ENCODE measurements around the gene ARPC2.

Gene ARPC2

DNA sequence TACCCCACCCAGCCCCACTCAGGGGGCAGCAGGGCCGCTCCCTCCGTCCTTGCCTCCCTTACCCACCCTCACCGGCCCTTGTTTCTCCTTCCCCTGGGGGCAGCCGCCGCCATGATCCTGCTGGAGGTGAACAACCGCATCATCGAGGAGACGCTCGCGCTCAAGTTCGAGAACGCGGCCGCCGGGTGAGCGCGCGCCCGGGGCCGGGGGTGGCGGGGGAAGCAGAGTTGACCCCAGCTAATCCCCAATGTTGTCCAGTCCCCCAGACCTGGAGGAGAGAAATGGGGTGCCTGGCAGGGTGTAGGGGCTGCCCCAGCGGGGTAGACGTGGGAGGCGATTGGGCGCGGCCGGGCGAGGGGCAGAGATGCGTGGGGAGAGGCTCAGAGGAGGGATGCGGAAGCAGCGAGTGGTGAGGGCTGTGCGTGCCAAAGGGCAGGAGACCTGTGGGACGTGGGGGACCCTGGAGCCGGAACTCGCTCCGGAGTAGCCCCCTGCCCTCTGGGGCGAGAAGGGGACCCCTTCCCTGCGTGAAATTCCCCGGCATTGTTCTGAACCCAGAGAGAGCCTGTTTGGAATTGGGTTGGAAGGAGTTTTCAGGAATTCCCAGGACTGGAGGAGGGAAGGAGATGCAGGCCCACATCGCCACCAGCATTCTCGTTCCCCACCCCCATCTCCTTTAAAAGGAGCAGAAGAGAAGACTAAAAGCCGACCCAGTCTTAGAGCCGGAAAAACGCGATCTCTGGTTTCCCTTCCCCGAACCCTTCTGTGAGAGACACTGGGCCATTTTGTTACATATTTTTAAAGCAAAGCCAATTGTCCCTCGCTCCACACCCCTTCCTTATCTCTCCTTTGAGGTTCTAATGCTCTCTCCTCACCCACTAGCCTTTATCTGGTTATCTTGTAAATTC, 625 bp downstream of the ARPC2 start:
- peak; percentile 51 for DNase-seq

DNA sequence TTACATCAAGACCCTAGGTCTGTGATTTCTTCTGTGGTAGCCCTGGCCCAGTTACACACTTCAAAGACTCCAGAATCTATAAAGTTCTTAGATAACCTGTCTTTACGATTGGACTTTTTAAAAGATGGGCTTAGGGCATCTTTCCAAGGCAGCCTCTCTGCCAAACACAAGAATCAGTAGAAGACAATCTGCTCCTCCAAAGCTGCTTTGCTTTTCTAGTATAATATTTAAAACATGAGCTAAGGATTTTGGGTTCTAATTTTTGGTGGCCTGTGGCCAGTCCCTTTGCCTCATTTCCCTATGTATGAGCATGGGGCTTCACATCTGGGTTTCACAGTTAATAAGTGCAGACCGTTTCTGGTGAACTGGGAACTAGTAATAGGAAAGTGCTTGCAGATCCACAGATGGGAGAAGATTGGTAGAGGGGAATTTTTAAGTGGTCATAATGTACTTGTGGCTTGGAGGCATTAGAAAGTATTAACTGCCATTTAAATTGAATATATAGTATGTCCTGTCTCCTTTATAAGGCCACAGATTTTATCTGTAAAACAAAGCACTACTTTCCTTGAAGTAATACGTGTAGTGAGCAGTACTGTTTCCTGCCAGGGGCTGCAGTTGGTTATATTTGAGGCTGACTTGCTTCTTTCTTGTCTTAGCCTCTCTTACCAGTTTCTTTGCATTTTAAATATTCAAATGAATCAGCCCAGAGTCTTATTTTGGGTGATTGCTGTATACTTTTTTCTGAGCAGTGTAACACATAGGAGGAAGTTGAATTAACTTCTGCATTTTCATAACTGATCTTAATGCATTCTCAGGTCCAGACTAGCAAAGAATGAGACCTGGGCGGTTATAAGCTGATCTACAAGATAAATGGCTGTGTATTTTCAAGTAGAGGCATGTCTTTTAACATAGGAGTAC, 1.5 kb downstream of the ARPC2 start:
- DNase-seq = no peak

DNA sequence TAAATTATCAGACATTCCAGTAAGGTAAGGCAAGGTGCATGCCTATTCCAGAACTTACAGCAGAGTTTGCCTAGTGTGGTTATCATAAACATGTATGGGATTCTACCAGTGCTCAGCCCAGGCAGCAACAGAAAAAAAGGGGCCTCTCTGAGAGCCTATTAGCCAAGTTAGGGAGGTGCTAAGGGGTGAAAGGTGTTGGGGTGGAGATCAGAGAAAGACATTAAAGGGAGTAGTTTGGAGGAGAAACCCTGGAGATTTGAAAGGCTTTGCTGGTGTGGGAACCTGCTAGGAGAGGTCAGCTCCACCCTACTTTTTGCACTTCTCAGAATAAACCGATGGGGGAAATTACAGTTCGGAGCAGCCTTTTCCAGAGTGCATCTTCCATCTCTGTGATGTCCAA, 2.9 kb downstream of the ARPC2 start:
- no peak for DNase-seq

DNA sequence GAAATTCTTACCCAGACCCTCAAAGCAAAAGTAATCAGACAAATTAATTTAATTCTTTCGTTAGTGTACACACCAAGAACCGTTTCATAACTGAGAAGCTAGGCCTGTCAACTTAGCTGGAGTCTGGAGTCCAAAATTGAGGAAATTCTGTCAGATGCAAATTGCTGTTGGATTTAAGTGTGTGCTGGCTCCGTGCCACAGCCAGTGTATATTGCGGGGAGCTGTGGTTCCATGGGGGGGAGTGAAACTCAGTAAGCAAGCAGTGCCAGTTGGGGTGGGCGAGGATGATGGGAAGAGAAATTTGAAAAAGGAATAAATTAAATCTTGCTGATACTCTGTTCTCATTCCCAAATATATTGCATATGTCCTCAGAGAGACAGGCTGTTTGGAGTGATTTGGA, 4.0 kb downstream of the ARPC2 start:
- DNase-seq = no peak

DNA sequence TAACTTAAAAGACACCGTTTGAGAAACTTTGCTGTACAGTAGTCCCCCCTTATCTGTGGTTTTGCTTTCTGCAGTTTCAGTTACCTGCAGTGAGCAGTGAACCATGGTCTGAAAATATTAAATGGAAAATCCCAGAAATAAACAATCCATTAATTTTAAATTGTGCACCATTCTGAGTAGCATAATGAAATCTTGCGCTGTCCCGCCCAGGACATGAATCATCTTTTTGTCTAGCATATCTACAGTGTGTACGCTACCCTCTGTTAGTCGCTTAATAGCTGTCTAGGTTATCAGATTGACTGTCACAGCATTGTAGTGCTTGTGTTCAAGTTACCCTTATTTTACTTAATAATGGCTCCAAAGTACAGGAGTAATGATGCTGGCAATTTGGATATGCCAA, 6.1 kb downstream of the ARPC2 start:
- peak; percentile 24 for DNase-seq

DNA sequence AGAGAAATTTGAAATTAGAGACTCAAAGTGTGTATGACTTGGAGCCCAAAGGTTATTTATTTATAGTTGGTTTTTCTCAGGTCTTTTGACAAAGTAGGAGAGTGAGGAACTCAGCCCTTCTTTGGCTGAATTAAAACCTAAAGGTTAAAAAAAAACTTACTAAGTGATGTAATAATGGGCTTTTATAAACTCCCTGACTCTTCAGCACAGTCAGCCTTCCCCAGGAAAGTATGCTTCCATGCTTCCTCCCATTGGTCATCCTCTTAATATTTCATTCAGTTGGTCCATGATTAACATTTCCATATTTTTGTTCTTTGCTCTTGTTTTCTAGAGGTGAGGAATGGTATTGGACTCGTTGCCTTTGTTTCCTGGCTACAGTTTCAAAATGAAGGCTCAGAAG, 7.2 kb downstream of the ARPC2 start:
- no peak for DNase-seq

DNA sequence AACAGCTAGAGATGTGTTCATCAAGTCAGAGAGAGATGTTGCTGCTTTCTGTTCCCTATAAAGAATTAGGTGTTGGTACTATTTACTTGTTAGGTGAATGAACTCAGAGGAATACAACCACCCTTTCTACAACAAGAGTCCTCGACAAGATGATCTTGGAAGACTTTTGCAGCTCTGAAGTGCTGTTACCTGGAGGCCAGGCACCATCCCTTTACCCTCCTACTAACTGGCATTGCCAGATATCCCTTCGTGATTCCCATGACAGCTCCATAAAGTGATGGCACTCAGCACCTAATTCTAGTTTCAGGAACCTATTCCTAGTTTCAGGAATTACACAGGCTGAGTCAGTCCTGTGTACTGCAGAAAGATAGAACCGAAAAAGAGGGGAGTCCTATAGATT, 9.9 kb downstream of the ARPC2 start:
- no peak for DNase-seq

DNA sequence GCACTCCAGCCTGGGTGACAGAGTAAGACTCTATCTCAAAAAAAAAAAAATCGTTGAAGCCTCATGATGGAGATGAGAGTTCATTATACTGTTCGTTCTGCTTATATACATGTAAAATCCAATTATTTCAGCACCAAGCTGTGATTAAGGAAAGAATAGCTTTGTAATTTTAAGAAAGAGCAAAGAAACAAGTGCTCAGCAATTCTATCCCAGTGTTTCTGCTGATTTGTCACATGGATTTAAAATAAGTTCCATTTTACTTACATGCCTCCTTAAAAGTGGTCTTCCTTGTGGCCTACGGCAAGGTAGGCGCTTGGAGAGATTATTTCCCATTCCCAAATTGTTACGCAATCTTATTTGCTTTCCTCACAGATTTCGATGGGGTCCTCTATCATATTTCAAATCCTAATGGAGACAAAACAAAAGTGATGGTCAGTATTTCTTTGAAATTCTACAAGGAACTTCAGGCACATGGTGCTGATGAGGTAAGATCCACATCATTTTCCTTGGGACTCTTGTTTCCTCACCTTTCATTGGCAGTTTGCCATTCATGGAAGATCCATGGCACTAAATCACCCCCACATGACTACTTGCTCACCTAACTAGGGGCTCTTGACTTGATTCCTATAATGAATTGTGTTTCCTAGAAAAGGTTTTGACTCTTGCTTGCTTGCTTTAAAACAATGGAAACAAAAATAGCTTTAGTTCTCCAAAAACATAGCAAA, 11.5 kb downstream of the ARPC2 start:
- no peak for DNase-seq

DNA sequence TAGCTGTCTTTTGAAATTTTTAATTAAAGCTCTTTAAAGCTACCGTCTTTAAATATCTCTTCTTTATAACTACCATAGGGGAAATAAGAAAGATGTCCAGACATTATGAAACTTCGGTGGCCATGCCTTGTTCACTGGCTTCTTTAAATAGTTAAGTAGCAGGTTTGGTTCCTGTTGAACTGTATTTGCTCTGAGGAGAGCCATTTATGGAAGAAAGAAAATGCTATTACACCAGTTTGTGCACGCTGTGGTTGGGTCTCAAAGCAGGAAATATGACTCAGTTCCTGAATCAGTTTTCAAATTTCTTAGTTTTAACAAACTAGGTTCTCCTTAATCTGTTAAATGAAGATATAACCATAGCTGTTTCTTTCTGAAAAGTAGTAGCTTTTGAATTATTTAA, 12.2 kb downstream of the ARPC2 start:
- peak; percentile 38 for DNase-seq

DNA sequence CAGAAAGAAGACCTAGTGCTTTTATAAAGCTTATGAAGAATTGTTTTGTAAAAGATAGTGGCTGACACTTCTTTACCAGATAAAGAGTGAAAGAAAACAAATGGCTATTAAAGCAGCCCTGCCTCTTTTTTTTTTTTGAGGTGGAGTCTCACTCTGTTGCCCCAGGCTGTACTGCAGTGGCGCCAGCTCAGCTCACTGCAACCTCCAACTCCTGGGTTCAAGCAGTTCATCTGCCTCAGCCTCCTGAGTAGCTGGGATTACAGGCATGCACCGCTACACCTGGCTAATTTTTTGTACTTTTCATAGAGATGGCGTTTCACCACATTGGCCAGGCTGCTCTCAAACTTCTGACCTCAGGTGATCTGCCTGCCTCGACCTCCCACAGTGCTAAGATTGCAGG, 12.9 kb downstream of the ARPC2 start:
- DNase-seq = no peak

DNA sequence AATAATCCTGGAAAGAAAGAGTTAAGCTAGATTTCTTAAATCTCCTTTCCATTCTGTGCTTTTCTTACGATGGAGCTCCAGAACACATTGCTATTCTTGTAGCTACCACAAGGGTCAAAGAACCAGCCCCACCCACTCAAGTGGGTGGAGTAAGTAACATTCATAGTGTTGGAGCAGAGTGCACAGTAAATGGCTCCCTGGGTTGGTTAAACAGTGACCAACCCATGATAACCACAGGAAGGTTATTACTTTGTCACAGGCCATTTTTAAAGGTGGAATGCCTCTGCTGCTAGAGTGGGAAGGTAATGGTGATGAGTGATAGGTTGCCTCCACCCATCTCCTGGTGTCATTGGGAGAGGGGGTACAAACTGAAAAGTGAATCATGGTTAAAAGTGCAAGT, 13.9 kb downstream of the ARPC2 start:
- DNase-seq = no peak

DNA sequence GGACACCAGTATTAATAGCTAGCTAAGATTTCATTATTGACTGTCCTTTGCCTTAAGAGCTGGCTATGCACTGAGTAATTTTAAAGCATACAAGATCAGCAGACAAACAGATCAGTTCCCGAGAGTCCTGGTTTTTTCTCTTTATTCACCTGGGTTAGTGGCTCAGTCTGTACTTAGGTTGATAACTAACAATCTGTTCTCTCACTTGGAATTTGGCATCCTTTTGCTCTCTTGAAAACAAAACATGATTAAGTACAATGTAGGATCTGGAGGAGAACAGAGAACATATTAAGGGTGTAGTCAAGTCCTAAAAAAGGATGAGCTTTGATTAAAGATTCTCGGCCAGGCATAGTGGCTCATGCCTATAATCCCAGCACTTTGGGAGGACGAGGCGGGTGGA, 16.6 kb downstream of the ARPC2 start:
- DNase-seq = no peak

DNA sequence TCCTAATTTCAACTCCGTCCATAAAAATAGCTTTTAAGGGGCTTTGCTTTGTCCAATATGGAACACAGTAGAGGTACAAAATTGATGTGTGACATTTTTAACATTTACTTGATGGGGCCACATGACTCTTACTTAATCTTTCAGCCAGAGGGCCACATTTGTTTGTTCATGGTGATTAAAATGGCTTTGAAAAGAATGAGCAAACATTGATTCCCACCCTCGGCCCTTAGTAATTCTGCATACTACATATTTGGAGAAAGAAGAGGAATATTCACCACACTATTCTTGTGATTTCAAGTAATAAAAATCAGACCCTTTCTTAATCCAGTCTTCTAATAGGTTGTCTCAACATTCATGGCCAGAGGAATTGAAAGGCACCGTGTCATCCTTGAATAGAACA, 17.5 kb downstream of the ARPC2 start:
- no peak for DNase-seq

DNA sequence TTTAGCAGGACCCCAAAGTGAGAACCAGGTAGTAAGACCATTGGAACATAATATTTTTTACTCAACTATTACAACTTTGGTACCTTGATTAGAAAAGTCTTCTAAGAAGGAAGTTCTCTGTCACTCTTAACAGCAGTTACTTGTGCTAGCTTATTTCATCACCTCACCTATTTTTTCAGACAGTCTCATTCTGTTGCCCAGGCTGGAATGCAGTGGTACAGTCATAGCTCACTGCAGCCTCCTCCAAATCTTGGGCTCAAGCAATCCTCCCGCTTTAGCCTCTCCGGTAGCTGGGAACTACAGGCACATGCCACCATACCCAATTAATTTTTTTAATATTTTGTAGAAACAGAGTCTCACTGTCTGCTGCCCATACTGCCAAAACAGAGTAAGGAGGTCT, 18.0 kb downstream of the ARPC2 start:
- DNase-seq = no peak

DNA sequence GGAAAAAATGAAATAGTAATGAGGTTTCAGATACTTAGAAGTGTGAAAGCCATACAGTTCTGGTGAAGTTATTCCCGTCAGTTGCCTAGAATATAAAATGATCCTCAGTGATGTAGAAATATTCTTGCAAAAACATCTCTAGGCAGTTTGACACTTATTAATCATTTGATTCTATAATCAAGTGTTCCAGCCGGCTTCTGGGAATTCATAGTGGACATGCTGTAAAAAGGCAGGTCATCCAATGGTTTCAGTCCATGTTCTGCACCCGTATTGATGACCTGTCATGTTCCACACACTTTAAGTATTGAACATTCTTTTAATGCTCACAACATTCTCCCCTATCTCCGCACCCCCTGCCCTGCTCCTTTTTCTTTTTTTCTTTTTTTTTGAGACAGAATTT, 19.8 kb downstream of the ARPC2 start:
- no peak for DNase-seq

DNA sequence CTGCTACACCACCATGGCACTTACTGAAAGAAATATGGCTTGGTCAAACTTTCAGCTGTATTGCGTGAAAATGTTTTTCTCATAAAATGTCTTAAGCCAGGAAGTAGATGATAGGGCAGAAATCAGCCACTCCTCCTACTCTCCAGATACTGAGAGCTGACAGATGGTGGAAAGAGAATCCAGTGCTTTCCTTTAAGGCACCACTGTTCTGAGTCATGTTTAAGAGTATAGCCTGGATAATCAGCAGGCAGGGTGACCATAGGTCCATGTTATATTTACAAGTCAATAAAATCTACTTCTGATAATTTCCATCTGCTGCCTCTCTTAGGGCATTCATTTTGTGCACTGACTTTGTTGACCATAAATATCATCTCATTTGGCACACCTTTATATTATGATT, 21.9 kb downstream of the ARPC2 start:
- no peak for DNase-seq

DNA sequence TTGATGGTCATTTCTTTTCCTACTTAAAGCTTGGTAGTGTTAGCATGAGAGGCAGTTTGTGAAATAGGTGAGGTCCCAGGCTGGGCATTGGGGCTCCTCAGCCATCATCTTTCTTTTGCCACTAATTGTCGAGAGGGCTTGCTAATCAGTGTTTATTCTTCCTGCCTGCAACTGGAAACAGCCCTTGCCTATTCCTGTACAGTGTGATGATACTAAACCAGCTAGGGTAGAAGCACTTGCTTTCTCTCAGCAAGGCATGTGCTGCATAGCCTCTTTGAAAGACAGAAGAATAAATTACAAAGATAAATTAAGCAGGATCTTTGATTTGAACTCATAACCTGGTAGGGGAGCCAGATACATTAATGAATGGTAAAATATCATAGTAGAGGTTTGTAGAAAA, 27.2 kb downstream of the ARPC2 start:
- DNase-seq = no peak

DNA sequence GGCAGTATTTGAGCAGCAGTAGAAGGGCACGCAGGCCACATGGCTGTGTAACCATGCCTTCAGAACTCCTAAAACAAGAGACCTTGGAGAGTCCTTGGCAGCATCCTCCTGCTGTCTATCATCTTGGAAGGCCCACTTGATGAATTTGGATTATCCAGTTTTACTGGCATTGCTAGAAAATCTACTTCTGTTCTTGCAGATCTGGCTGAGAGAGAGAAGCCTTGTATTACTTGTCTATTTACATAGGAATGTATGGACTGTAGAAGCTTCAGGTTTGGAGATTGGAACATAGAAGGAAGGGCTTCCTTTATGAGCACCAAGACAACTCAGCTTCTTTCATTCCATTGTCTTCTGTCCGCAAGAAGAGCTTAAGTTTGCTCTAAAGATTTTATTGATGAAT, 27.7 kb downstream of the ARPC2 start:
- no peak for DNase-seq

DNA sequence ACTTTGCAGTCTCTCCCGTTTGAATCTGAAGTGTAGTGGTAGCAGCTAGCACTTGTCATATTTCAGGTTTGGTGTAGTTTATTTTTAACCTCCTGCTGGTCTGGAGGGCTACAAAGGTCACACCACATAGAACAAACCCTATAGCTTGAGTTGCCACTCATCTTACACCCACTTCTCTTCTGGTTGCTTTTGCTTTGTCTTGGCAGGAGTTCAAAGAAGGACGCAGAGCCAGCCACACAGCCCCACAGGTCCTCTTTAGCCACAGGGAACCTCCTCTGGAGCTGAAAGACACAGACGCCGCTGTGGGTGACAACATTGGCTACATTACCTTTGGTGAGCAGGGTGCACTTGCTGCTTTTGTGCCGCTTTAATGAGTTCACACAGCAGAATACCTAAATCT, 28.2 kb downstream of the ARPC2 start:
- DNase-seq = no peak

DNA sequence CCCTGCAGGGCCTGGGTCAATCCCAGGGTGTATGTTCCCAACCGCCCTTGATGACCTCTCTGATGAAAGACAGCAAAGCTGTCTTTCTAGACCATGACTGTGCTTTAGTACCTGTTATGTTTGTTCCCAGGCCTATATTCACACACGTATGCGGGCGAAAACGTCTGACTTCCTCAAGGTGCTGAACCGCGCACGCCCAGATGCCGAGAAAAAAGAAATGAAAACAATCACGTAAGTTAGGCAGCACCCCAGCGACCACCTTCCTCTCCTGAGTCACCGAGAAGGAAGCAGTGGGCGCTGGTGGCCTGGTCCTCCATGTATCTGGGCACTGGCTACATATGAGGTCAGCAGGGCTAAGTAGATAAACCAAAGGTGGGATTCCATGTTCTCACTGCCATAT, 32.7 kb downstream of the ARPC2 start:
- DNase-seq = no peak

DNA sequence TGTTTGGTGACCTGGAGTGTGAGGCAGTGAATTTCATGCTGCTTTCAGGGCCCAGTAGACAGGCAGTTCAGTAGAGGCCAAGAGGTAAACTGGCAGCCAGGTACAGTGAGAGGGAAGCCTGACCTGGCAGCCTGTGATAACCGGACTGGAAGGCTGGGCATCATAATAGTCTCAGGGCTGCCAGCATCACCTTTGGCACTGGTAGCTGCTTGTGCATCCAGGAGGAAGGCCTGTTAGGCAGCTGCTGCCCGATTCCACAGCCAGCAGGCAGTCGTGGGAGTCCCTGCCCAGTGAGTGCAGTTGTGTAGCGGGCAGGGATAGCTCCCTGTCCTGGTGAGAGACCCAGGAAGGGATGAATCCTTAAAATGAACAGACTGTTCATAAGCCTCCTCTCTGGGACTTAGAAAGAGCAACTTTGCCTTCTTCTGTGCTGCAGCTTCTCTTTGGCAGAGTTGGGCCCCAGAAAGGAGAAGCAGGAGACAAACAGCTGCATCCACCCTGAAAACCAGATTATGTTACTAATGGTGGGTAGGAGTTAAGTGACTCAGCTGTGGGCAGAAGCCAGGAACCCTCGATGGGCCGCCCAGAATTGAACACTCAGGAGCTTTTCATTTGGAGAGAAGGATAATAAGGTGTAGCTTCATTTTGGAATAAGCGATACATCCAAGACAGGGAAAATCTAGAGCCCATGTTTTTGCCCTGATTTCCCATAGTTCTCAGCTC, 35.7 kb downstream of the ARPC2 start:
- no peak for DNase-seq

DNA sequence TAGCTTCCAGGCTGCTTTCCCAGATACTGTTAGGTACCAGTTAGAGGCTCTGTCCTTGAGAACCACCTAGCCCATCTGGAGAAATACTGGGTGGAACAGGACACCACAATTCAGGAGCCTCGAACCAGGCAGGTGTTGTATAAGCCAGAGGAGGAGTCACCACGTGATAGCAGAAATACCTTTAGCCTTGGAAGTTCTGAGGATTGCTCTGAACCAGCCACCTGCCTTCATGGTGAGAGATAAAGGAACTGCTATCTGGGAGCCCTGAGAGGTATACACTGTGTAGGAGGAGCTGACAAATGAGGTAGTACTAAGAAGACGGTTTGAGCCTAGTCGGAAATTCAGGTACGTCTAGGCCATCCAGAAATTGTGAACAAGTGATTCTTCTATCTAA, 36.2 kb downstream of the ARPC2 start:
- no peak for DNase-seq

DNA sequence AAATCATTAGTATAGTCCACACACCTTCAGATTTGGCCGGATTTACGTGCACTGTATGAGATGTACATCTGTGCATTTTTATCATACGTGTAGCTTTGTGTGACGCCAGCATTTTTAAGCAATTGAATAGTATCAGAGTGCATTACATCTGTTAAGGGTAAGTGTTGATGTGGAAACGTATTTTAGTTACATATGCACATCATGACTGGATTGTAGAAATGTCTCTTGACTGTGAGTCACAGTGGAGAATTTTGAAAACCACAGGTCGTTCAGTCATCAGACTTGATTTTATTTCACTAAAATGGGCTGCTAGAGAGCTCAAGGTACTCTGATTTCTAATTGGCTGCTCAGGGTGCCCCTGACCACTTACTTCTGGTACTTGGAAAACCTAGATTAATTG, 38.5 kb downstream of the ARPC2 start:
- DNase-seq = no peak
